Prostate gland (tissue), 2 donors: ENCODE data around the gene ARL15. TPM values are rescaled to one million over a fixed set of nuclear protein-coding genes. Genes with fewer than 3 reads are reported as not detected.

Experiments used
- DNase-seq: peaks from one replicate; pipeline ENCODE4 v3.0.0-alpha.2; 2019; ENCODE audit warnings: low spot score
- H3K27ac ChIP-seq, 2 donors: fragments of 200-600 bp; sonication (generic); 2 replicates each; pipeline ENCODE4 v1.5.1; 2017 to 2019
- H3K27me3 ChIP-seq: fragments of 200-600 bp; sonication (generic); replicated peaks from 2 replicates; pipeline ENCODE4 v1.5.1; 2019; ENCODE audit not compliant: insufficient read depth
- H3K36me3 ChIP-seq, 2 donors: fragments of 200-600 bp; sonication (generic); 1 replicate in 1 of 2; 2 replicates in 1 of 2; pipeline versions ENCODE4 v1.5.1 to v1.8.1; 2017 to 2019
- H3K4me1 ChIP-seq: fragments of 200-600 bp; sonication (generic); replicated peaks from 2 replicates; pipeline ENCODE4 v1.5.1; 2019
- H3K4me3 ChIP-seq, 2 donors: fragments of 200-600 bp; sonication (generic); 2 replicates each; pipeline ENCODE4 v1.5.1; 2017 to 2019
- H3K9me3 ChIP-seq: fragments of 200-600 bp; sonication (generic); 2 replicates; pipeline ENCODE4 v1.5.1; 2017
- CTCF ChIP-seq, 4 experiments: fragments of 200-600 bp in 2 of 4; fragments of 450-650 bp in 2 of 4; sonication (generic) in 2 of 4; IDR thresholded peaks; 1 replicate in 3 of 4; 2 replicates in 1 of 4; pipeline ENCODE4 v1.5.1; 2016 to 2019; ENCODE audit warnings: antibody characterized with exemption in 4 of 4, mild to moderate bottlenecking in 2 of 4, moderate library complexity in 2 of 4
- POLR2A ChIP-seq: fragments of 450-650 bp; IDR thresholded peaks from one replicate; pipeline ENCODE4 v1.6.1; 2016; ENCODE audit warnings: antibody characterized with exemption, mild to moderate bottlenecking
- POLR2AphosphoS5 ChIP-seq: sonication (generic); formaldehyde crosslinking; IDR thresholded peaks from one replicate; pipeline ENCODE4 v1.6.1; 2017; ENCODE audit warnings: antibody characterized with exemption
- WGBS: methylation state at CpG from one replicate; pipeline ENCODE4 v1.1.5; 2018; 5-methylcytosine and 5-hydroxymethylcytosine counted together
- intact Hi-C: fragments of 100-400 bp; cut with DNase I; formaldehyde crosslinking; loops from one replicate; pipeline ENCODE4 v1.14.2; 2022
- total RNA-seq, 2 donors: library from RNA; depleted of rRNA; stranded (reverse); fragments of >200 nt; gene quantifications; one replicate each; pipeline ENCODE4 v1.1.0, GENCODE V29; 2016

ARL15 gene
- total RNA-seq, 2 donors from 2014 or later, result 16.1 to 38.4 TPM

GRCh38 chr5:54214722-54215121 lies 95.7 kb downstream of the ARL15 start:
- H3K27ac ChIP-seq, result no peak overlapping the region
- H3K4me3 ChIP-seq, result no peak overlapping the region
- no peak for TF ChIP-seq POLR2AphosphoS5
- TF ChIP-seq POLR2A, result no peak
- TF ChIP-seq CTCF (IDR thresholded peaks at IDR 0.05), result no peak
- H3K4me1 ChIP-seq, result no peaks in the 10 kb centered on the region
- H3K27me3 ChIP-seq, result no peaks in the 10 kb centered on the region
- no peaks in the 10 kb centered on the region for H3K36me3 ChIP-seq
- WGBS, result 97% methylated on average over 4 of the region's 4 CpGs
- intact Hi-C loops, result loop anchor here (5.0 kb wide), 2 partner anchors 332 to 952 kb away; no protein-coding TSS in a partner anchor
- H3K9me3 ChIP-seq, result no peaks in the 10 kb centered on the region
- no peak for DNase-seq

GRCh38 chr5:54212331-54212730 lies 98.0 kb downstream of the ARL15 start:
- WGBS, result 76% methylated on average over 1 of the region's 1 CpG
- Histone ChIP-seq H3K27ac (no peak overlapping the region), H3K4me3 (no peak overlapping the region), H3K36me3 (no peaks in the 10 kb centered on the region), H3K27me3 (no peaks in the 10 kb centered on the region), H3K9me3 (no peaks in the 10 kb centered on the region), H3K4me1 (no peaks in the 10 kb centered on the region)
- TF ChIP-seq CTCF (IDR thresholded peaks at IDR 0.05) (no peak), POLR2A (no peak), POLR2AphosphoS5 (no peak)
- intact Hi-C loops, result loop anchor here (5.0 kb wide), 1 partner anchor 330 kb away; no protein-coding TSS in a partner anchor
- DNase-seq, result no peak

GRCh38 chr5:54211912-54212311 lies 98.5 kb downstream of the ARL15 start:
- no peaks in the 10 kb centered on the region for H3K4me1 ChIP-seq
- no peak for TF ChIP-seq POLR2AphosphoS5
- no peak for TF ChIP-seq POLR2A
- TF ChIP-seq CTCF (IDR thresholded peaks at IDR 0.05), result no peak
- no peaks in the 10 kb centered on the region for H3K9me3 ChIP-seq
- no peak for DNase-seq
- no peak overlapping the region for H3K4me3 ChIP-seq
- no peak overlapping the region for H3K27ac ChIP-seq
- H3K27me3 ChIP-seq, result no peaks in the 10 kb centered on the region
- no peaks in the 10 kb centered on the region for H3K36me3 ChIP-seq
- 89% methylated on average over 3 of the region's 3 CpGs for WGBS
- intact Hi-C loops, result loop anchor here (5.0 kb wide), 1 partner anchor 330 kb away; no protein-coding TSS in a partner anchor

- H3K9me3 ChIP-seq, result no peaks in the 10 kb centered on the region
- H3K27me3 ChIP-seq, result no peaks in the 10 kb centered on the region
- H3K4me1 ChIP-seq, result no peaks in the 10 kb centered on the region
- no peak overlapping the region for H3K27ac ChIP-seq
- no peak for TF ChIP-seq POLR2A
- no peak for TF ChIP-seq CTCF (IDR thresholded peaks at IDR 0.05)
- DNase-seq, result no peak
- no peaks in the 10 kb centered on the region for H3K36me3 ChIP-seq
- WGBS, result 92% methylated on average over 1 of the region's 1 CpG
- intact Hi-C loops, result no loop called here
- H3K4me3 ChIP-seq, result no peak overlapping the region
Measured at GRCh38 chr5:54207566-54207965, 102.8 kb downstream of the ARL15 start.

GRCh38 chr5:54206580-54207229 lies 103.7 kb downstream of the ARL15 start:
- 86% methylated on average over 7 of the region's 7 CpGs for WGBS

More at GRCh38 chr5:54206580-54207229, 103.7 kb downstream of the ARL15 start:
- TF ChIP-seq POLR2AphosphoS5, result no peak
- no peak for TF ChIP-seq POLR2A
- no peak for TF ChIP-seq CTCF (IDR thresholded peaks at IDR 0.05)
- no peaks in the 10 kb centered on the region for H3K27me3 ChIP-seq
- no peaks in the 10 kb centered on the region for H3K4me1 ChIP-seq
- no peak for DNase-seq
- no peak overlapping the region for H3K4me3 ChIP-seq
- no peaks in the 10 kb centered on the region for H3K36me3 ChIP-seq
- no peaks in the 10 kb centered on the region for H3K9me3 ChIP-seq
- H3K27ac ChIP-seq, result no peak overlapping the region
- intact Hi-C loops, result no loop called here
